ENCODE data around the gene NEK2. TPM values are rescaled to one million over a fixed set of nuclear protein-coding genes. Genes with fewer than 3 reads are reported as not detected.
"Not testable (repeated sequence)": the region's sequence is repeated elsewhere in the genome, so short reads cannot be mapped to it uniquely, and the experiment has no call there.

Gene NEK2
- total RNA-seq, 1 donor: 0.52 TPM

GRCh38 chr1:211703812-211704537, 28.6 kb upstream of the NEK2 start:
- H3K9me3 ChIP-seq (ENCODE audit: low read depth, low read length): no peaks in the 10 kb centered on the region
- H3K4me1 ChIP-seq (ENCODE audit: insufficient read depth, low read length): peaks cover 9% of the 10 kb centered on the region
- no peak overlapping the region for H3K4me3 ChIP-seq (ENCODE audit: low read length)
- no peaks in the 10 kb centered on the region for H3K27me3 ChIP-seq (ENCODE audit: insufficient read depth, low read length)

GRCh38 chr1:211701733-211702132, 26.3 kb upstream of the NEK2 start:
- peaks cover 26% of the 10 kb centered on the region for H3K4me1 ChIP-seq (ENCODE audit: insufficient read depth, low read length)
- no peaks in the 10 kb centered on the region for H3K9me3 ChIP-seq (ENCODE audit: low read depth, low read length)
- no peak overlapping the region for H3K4me3 ChIP-seq (ENCODE audit: low read length)
- no peaks in the 10 kb centered on the region for H3K27me3 ChIP-seq (ENCODE audit: insufficient read depth, low read length)

GRCh38 chr1:211699059-211699458, 23.6 kb upstream of the NEK2 start:
- Histone ChIP-seq H3K4me1 (ENCODE audit: insufficient read depth, low read length) (peaks cover 45% of the 10 kb centered on the region), H3K27me3 (ENCODE audit: insufficient read depth, low read length) (no peaks in the 10 kb centered on the region)

GRCh38 chr1:211698161-211699026, 23.0 kb upstream of the NEK2 start:
- Histone ChIP-seq H3K4me1 (ENCODE audit: insufficient read depth, low read length) (peaks cover 45% of the 10 kb centered on the region), H3K9me3 (ENCODE audit: low read depth, low read length) (no peaks in the 10 kb centered on the region), H3K27me3 (ENCODE audit: insufficient read depth, low read length) (no peaks in the 10 kb centered on the region), H3K4me3 (ENCODE audit: low read length) (no peak overlapping the region)

More at GRCh38 chr1:211699059-211699458, 23.6 kb upstream of the NEK2 start:
- Histone ChIP-seq H3K9me3 (ENCODE audit: low read depth, low read length) (no peaks in the 10 kb centered on the region), H3K4me3 (ENCODE audit: low read length) (no peak overlapping the region)

GRCh38 chr1:211697356-211697755, 21.9 kb upstream of the NEK2 start:
- no peaks in the 10 kb centered on the region for H3K27me3 ChIP-seq (ENCODE audit: insufficient read depth, low read length)
- H3K9me3 ChIP-seq (ENCODE audit: low read depth, low read length): no peaks in the 10 kb centered on the region
- no peak overlapping the region for H3K4me3 ChIP-seq (ENCODE audit: low read length)
- H3K4me1 ChIP-seq (ENCODE audit: insufficient read depth, low read length): peaks cover 40% of the 10 kb centered on the region

- Histone ChIP-seq H3K27me3 (ENCODE audit: insufficient read depth, low read length) (no peaks in the 10 kb centered on the region), H3K9me3 (ENCODE audit: low read depth, low read length) (no peaks in the 10 kb centered on the region), H3K4me3 (ENCODE audit: low read length) (no peak overlapping the region), H3K4me1 (ENCODE audit: insufficient read depth, low read length) (peaks cover 39% of the 10 kb centered on the region)
Observed at GRCh38 chr1:211695135-211695816, 19.9 kb upstream of the NEK2 start.

GRCh38 chr1:211693911-211694310, 18.5 kb upstream of the NEK2 start:
- H3K4me1 ChIP-seq (ENCODE audit: insufficient read depth, low read length): peaks cover 36% of the 10 kb centered on the region
- not testable (repeated sequence) for H3K9me3 ChIP-seq (ENCODE audit: low read depth, low read length); H3K27me3 ChIP-seq (ENCODE audit: insufficient read depth, low read length); H3K4me3 ChIP-seq (ENCODE audit: low read length)

GRCh38 chr1:211688421-211688820, 13.0 kb upstream of the NEK2 start:
- Histone ChIP-seq H3K27me3 (ENCODE audit: insufficient read depth, low read length) (no peaks in the 10 kb centered on the region), H3K9me3 (ENCODE audit: low read depth, low read length) (no peaks in the 10 kb centered on the region), H3K4me1 (ENCODE audit: insufficient read depth, low read length) (peaks cover 12% of the 10 kb centered on the region), H3K4me3 (ENCODE audit: low read length) (no peak overlapping the region)

GRCh38 chr1:211687462-211688215, 12.2 kb upstream of the NEK2 start:
- Histone ChIP-seq H3K27me3 (ENCODE audit: insufficient read depth, low read length) (no peaks in the 10 kb centered on the region), H3K9me3 (ENCODE audit: low read depth, low read length) (no peaks in the 10 kb centered on the region), H3K4me1 (ENCODE audit: insufficient read depth, low read length) (peaks cover 12% of the 10 kb centered on the region), H3K4me3 (ENCODE audit: low read length) (no peak overlapping the region)

GRCh38 chr1:211685823-211686222, 10.4 kb upstream of the NEK2 start:
- H3K4me1 ChIP-seq (ENCODE audit: insufficient read depth, low read length): peaks cover 20% of the 10 kb centered on the region
- H3K4me3 ChIP-seq (ENCODE audit: low read length): no peak overlapping the region
- no peaks in the 10 kb centered on the region for H3K9me3 ChIP-seq (ENCODE audit: low read depth, low read length)
- no peaks in the 10 kb centered on the region for H3K27me3 ChIP-seq (ENCODE audit: insufficient read depth, low read length)

GRCh38 chr1:211684791-211685190, 9.4 kb upstream of the NEK2 start:
- no peaks in the 10 kb centered on the region for H3K9me3 ChIP-seq (ENCODE audit: low read depth, low read length)
- H3K4me1 ChIP-seq (ENCODE audit: insufficient read depth, low read length): peaks cover 22% of the 10 kb centered on the region

GRCh38 chr1:211684331-211684730, 8.9 kb upstream of the NEK2 start:
- H3K9me3 ChIP-seq (ENCODE audit: low read depth, low read length): no peaks in the 10 kb centered on the region
- peaks cover 22% of the 10 kb centered on the region for H3K4me1 ChIP-seq (ENCODE audit: insufficient read depth, low read length)
- no peak overlapping the region for H3K4me3 ChIP-seq (ENCODE audit: low read length)
- H3K27me3 ChIP-seq (ENCODE audit: insufficient read depth, low read length): no peaks in the 10 kb centered on the region

More at GRCh38 chr1:211684791-211685190, 9.4 kb upstream of the NEK2 start:
- Histone ChIP-seq H3K27me3 (ENCODE audit: insufficient read depth, low read length) (no peaks in the 10 kb centered on the region), H3K4me3 (ENCODE audit: low read length) (no peak overlapping the region)

GRCh38 chr1:211683396-211684297, 8.2 kb upstream of the NEK2 start:
- Histone ChIP-seq H3K4me1 (ENCODE audit: insufficient read depth, low read length) (peaks cover 22% of the 10 kb centered on the region), H3K9me3 (ENCODE audit: low read depth, low read length) (no peaks in the 10 kb centered on the region), H3K4me3 (ENCODE audit: low read length) (no peak overlapping the region), H3K27me3 (ENCODE audit: insufficient read depth, low read length) (no peaks in the 10 kb centered on the region)

- H3K9me3 ChIP-seq (ENCODE audit: low read depth, low read length): not testable (repeated sequence)
Observed at GRCh38 chr1:211682186-211682585, 6.8 kb upstream of the NEK2 start.

More at GRCh38 chr1:211682186-211682585, 6.8 kb upstream of the NEK2 start:
- H3K4me1 ChIP-seq (ENCODE audit: insufficient read depth, low read length); H3K4me3 ChIP-seq (ENCODE audit: low read length); H3K27me3 ChIP-seq (ENCODE audit: insufficient read depth, low read length): not testable (repeated sequence)

Measured in mononuclear cell (primary cell).